Activated CD8-positive, alpha-beta memory T cell treated with anti-CD3 and anti-CD28 coated beads for 1 hour (primary cell): Measurements from ENCODE around the gene LIN52.
A peak's percentile ranks its signal among the peaks of the same experiment; 100 is the strongest.

Experiments
- DNase-seq, 2 donors: peaks; one replicate each; pipeline ENCODE4 v3.0.0-alpha.2; 2020; ENCODE audit warnings: low read depth in 1 of 2; ENCODE audit errors: extremely low read depth in 1 of 2

LIN52 gene, protein sequence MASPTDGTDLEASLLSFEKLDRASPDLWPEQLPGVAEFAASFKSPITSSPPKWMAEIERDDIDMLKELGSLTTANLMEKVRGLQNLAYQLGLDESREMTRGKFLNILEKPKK

DNA sequence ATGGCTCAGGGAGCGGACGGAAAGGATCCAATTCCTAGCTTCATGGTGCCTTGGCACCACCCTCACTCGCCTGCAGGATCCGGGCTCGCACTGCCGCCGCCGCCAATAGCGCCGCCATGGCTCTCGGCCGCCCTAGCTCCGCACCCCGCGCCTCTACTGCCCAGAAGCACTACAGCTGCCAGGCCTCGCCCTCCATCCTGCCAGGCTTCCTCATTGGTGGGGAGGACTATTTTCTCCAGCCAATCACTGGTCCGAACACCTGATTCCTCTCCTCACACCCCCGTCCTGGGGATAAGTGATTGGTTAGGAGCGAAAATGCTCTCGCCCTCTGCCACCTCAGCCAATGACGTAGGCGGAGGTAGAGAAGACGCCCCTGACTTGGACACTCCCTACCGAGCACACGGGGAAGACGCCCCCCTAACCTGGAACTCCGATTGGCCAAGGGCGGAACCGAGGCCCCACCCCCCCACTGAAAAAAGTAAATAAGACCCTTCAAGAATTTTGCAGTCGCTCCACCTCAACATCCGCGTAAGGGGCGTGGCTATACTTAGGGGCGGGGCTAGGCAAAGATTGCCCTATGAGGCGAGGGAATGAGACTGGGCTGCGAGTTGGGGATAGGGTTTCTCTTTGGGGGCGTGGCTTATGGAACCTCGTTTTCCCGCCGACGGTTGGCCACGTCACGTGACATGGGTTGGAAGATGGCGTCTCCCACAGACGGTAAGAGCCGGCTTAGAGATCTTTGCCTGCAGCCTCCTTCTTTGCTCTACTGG lies at the start of gene LIN52, which contains the start of gene ALDH6A1:
Gene LIN52 (plus strand): TSS at position 680 of the 770 bp plus-strand sequence. CDS start 19 bp downstream, at position 699.
Gene ALDH6A1 (minus strand): TSS at position 177 of the 770 bp plus-strand sequence. CDS start 59 bp downstream, at position 118.
- DNase-seq = peak; percentile 99 to 100

DNA sequence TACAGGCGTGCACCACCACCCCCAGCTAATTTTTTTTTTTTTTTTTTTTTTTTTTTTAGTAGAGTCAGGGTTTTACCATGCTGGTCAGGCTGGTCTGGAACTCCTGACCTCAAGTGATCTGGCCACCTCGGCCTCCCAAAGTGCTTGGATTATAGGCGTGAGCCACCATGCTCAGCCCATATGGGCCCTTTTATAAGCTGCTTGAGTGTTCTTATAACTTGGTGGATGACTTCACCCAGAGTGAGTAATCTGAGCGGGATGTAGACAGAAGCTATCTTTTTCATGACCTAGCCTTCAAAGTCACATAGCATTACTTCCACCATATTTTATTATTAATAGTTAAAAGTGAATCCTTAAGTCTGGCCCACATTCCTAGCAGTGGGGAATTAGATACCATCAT lies 49.2 kb upstream of the LIN52 start:
- DNase-seq = no peak

DNA sequence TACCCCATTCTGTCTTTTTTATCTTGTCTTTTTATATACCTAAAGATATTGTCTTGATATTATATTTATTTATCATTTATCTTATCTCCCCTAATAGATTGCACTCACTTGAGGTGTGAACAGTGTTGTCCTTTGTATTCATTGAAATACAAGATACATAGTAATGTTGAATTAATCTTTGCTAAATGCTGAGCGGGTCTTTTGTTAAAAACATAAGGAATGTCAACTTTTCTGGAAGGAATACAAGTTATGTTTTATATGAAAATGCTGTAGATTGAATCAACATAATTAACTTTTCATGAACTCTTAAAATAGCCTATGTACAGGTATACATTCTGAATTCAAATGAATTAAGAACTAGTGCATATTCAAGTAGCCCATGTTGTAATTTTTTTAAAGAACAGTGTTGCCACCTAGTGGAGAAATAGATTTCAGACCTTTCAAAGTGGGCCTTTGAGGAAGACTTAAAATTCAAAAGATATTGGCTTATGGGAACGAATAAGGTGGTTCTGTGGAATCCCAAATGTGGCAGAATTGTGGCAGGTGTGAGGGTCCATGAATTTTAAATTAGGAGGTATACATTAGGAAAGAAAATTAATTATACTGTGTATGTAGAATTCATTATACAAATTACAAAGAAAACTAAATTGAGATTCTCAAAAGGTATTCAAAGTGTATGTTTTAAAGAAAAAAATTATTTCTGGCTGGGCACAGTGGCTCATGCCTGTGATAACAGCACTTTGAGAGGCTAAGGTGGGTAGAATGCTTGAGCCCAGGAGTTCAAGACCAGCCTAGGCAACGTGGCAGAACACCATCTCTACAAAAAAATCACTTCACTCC lies 46.5 kb upstream of the LIN52 start:
- DNase-seq = no peak

DNA sequence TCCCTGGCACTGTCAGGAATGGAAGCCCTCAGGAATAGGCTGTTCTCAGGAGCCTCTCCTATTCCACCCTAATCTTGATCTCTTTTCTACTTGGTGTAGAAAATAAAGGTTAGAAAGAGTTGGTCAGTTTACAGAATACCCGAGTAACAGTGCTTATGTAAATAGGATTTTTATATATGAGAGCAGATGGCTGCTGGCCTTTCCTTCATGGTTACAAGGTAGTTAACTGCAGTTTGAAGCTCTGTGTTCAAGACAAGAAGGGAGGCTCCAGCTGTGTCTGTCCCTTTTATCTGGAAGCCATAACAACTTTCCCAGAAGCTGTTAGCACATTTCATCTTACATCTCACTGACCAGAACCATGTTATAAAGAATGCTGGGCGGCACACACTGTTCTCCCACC lies 42.5 kb upstream of the LIN52 start:
- DNase-seq = no peak

DNA sequence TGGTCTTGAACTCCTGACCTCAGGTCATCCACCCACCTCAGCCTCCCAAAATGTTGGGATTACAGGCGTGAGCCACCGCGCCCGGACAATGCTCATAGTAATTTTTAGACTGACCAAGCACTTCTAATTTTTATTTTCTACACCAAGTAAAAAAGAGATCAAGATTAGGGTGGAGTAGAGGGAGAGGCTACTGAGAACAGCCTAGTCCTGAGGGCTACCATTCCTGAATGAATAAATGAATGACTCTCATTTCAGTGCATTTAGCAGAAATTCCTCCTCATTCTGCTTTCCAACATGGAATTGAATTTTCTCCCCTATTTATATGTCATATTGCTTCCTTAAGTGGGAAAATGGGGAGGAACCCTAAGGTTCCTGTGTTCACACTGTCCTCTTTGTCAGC lies 39.2 kb upstream of the LIN52 start:
- no peak for DNase-seq

DNA sequence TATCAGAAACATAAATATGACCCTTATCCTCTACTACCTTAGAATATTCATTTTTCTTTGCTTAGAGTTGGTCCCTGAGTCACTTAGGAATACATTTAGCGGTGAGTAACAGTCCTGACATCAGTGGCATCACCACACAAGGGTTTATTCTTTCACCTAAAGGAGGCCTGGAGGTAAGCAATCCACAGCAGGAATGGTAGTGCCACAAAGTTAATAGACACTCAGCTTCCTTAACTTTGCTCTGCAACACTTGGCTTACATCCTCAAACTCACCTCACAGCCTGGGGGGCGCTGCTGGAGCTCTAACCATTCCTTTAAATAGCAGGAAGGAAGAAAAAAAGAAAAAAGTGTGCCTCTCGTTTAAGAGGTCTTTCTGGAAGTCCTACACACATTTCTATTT lies 36.5 kb upstream of the LIN52 start:
- no peak for DNase-seq

DNA sequence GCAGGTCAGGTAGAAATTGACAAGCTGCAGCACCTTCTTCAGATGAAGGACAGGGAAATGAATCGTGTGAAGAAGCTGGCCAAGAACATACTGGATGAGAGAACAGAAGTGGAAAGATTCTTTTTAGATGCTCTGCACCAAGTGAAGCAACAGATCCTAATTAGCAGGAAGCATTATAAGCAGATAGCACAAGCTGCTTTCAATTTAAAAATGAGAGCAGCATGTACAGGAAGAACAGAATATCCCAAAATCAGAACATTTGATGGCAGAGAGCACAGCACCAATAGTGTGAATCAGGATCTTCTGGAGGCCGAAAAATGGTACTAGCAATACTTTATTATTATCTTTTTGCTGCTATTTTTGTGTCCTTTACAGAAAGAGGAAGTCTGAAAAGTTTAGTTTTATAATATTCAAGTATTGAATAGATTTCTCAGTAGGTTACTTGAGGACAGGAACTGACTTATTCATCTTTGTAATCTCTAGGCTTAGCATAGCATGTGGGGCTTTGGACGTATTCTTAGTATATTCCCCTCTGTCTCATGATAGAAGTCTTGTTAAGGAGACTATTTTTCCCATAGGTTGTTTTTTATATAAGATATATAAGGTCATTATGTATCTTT lies 34.8 kb upstream of the LIN52 start:
- DNase-seq = no peak

DNA sequence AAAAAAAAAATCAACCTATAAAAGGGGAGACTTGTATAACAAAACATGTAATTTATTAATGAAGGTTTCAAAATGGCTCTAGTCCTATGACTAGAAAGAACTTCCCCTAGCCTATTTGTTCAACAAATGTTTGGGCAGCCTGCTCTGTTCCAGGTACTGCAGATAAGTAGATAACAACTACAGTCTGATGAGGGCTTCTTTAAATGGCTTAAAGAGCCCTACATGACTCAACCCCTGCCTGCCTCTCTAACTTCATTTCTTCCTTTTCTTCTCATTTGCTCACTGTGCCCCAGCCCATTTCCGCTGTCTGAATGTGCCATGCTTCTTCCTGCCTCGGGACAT lies 22.0 kb upstream of the LIN52 start:
- DNase-seq = no peak

DNA sequence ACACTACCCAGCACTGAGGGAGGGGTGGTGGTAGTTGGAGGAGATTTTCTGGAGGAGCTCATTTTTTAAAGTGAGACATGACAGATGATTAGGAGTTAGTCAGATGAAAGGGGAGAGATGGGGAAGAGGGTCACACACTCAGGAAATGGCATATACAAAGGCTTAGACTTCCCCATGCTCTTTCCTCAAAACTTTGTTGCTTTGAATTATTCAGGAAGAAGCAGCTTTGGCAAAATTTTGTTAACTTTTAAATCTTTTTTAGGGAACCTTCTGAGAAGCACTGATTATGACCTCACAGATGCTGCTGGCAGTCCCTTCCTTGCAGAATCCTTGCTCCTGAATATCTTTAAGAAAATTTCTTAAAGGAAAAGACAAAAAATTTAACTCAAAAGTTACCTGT lies 20.3 kb upstream of the LIN52 start:
- DNase-seq = no peak

DNA sequence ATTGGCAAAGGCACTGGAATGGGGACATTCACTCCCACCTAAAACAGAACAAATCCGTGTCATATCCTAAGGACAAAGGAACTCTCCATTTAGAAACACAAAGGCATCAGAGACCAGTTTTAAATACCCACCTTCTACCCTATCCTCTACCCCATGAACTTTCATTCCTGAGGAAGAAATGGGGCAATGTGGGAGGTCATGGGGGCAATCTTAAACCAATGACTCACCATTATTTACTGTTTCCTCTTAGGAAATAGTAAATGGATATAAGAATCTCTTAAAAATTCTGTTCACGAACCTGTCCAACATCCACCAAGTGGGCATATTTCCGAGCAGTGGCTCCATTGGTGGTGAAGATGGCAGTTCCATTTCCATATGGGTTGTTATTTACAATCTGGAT lies 19.9 kb upstream of the LIN52 start:
- no peak for DNase-seq

DNA sequence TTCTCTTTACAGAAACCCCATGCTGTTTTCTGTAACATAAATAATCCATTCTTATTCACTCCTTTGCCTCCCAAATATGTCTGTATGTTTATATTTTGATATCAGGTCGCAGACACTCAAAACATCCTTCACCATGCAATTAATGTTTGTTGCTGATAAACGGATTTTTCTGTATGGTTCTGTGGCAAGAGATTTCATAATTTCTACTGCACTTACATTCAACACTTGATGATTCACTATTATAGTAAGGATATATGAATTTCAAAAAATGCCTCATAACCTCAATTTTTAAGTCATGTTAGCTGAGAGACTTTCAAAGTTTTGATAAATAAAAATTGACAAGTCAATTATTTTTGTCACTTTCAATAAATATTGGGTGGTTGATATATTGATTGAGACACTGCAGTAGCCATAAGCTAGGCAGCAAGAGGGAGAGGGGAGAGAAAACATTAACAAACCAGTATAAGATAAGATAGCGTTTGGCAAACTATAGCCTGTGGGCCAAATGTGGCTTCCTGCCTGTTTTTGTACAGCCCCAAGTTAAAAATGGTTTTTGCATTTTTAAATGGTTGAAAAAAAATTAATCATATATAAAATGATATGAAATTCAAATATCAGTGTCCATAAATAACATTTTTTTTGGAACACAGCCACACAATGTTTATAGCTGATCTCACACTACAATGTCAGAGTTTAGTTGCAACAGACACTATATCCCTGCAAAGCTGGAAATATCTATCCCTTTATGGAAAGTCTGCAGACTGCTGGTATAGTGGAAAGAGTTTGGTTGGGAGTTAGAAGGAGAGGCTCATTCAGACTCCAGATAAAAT lies 18.8 kb upstream of the LIN52 start:
- no peak for DNase-seq

DNA sequence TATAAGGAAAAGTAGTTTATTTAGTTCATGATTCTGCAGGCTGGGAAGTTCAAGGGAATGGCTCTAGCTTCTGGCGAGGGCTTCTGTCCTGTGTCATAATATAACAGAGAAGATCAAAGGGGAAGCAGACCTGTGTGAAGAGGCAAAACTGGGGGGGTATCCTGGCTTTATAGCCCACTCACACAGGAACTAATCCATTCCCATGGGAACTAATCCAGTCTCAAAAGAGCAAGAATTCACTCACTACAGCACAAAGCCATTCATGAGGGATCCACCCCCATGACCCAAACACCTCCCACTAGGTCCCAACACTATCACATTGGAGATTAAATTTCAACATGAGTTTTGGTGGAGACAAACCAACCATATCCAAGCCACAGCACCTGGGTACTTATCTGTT lies 7.4 kb upstream of the LIN52 start:
- DNase-seq = no peak

DNA sequence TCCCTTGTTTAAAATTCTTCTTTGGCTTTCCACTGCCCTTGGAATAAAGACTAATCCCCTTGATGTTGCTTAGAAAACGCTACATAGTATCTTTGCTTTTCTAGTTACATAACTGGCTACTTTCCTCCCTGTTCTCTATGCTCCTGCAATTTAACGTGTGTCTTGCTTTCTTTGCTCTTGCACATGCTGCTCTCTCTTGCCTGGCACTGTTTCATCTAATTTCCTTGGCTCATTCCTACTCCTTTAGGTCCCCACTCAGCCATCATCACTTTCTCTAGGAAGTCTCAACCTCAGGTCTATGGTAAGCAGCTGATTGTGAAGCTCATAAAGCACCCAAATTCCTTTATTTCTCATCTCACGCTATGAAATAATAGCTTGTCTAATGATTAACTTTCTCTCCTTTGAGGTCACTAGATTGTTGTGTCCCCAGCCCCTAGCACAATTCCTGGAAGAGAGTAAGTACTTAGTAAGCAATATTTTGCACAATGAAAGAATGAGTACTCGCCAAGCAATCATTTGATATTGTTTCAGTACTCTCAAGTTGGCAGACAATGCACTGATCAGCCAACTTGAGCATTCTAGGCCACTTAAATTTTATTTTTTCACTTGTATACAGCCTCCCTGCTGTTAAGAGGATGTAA lies 3.8 kb upstream of the LIN52 start:
- DNase-seq = no peak

DNA sequence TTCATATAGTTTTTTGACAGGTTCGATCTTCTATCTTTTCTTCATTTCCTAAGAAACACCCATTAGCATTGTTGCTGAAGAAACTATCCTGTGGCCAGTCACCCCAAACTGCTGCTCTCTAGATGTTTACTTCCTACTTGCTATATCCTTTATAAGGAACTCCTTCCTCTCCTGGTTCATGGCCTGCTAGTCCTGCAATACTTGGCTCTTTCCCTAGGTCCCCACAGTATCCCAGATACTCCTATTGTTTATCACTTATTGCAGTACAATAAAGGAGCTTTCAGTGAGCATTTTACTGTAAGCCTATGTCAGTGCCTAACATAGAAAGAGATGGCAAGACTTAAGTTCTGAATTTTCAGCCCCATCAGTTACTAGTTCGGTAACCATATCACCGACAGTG lies 3.3 kb upstream of the LIN52 start:
- DNase-seq = no peak

DNA sequence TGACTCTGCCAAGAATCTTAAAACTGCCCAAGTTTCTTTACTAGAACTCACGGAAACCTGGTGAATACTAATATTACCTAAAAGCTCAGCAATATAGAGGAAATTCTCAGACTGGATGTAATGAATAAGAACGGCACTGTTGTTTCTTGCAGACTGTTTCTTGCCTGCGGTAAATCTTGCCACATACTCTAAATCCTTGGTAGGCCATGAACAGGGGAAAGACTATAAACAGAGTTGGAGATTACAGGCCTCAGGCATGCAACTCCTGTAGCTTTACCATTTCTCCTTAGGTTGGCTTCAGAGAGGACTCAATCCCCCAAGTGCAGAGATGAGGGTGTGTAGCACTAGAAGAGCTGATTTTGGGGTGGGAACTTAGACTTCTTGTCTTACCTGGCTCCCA lies 1.6 kb upstream of the LIN52 start:
- no peak for DNase-seq

DNA sequence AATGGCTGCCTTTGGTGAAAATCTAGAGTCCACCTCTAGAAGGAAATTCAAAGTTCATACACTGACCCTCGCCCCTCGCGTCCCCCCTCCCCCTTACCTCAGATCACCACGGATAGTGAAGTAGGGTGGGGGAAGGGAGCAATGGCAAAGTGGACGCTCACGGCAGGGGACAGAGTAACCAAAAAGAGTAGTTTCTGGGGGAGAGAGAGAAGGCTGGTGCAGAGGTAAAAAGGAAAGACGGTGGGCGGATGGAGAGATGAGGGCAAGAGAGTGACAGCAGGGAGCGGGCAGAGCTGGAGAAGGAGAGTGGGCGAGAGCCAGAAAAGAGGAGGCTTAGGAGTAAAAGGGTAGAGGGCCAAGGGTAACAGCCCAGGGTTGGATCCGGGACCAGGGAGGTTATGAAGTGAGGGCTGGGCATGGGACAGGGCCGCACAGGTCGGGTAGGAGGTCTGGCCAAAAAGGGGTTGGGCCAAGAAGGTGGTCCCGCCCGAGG lies 926 bp upstream of the LIN52 start:
- DNase-seq = no peak

DNA sequence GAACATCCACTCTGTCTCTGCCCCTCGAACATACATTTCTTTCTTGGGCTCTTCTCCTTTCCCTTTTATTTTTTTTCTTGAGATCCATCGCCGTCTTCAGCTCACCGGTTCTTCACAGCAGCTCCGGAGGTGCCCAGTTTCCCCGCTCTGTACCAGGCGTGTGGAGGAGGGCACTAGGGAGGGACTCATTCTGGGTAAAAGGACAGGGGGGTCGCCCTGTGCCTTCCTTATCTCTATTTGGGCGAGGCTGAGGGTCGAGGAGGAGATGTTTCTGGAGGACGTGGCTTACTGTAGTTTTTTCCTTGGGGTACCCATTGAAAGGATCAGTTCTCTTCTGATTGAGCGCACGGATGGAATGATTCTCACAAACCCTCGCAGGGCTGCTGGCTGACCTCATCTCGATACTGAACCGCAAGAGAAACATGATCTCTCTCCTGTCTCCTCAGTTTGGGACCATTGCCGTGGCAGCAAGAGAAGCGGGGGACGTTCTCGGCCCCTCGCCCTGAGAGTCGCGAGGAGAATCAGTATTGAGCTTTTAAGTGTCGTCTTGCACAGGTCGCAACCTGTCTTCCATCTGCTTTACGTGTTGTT lies 386 bp downstream of the LIN52 start:
- DNase-seq = no peak

DNA sequence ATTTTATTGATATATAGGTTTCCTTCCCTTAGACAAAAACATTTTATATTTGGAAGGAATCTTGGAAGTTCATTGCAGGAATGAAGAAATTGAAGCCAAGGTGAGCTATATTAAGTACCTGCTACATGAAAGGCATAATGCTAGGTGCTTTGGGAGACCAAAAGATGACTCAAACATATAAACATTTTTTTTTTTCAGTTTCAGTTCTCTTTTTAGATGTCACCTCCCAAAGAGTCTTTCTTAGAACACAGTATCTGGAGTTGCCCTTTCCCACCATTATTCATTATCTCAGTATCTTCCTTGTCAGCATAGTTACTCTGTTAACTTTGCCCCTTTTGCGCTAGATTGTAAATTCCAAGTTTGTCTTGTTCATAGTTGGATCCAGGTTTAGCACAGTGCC lies 1.1 kb downstream of the LIN52 start:
- DNase-seq = no peak

DNA sequence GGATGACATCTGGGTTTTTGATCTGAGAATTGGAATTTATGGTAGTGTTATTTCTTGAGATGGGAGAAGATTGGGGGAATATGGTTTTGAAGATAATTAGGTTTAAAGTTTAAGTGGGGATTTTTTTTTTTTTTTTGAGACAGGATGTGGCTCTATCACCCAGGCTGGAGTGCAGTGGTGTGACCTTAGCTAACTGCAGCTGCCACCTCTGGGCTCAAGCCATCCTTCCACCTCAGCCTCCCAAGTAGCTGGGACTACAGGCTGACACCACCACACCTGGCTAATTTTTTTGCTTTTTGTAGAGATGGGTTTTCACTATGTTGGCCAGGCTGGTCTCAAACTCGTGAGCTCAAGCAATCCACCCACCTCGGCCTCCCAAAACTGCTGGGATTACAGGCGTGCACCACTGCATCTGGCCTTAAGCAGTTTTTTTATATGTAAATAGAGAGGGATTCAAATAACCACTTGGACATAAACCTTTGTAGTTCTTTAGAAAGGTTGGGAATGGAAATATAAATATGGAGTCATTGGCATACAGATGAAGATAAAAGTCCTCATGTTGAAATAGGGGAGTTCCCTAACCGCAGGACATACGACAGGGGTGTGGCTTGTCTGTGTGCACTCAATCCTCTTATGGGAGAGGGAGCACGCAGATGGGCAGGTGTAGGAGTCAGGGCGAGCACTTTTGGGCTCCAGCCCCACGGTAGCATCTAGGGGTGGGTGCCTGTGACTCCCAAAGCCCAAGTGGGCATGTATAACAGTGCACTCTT lies 4.7 kb downstream of the LIN52 start:
- no peak for DNase-seq
